CD4-positive, alpha-beta T cell (primary cell): Measurements from ENCODE around the gene TDRD1. TPM values are rescaled to one million over a fixed set of nuclear protein-coding genes. Genes with fewer than 3 reads are reported as not detected.

Experiments
- ATAC-seq: fragments of 200-7000 bp; cut with Tn5 transposase; one replicate; pipeline ENCODE4 v1.10.0; 2022; ENCODE audit warnings: mild to moderate bottlenecking; ENCODE audit not compliant: poor library complexity
- CTCF ChIA-PET: fragments of 350-600 bp; sonication (Branson Sonifier 250); formaldehyde crosslinking; loops from one replicate; lab custom pipeline; 2021; ENCODE audit warnings: antibody characterized with exemption, inconsistent platforms; lab: Charles Lee
- POLR2A ChIA-PET: fragments of 350-600 bp; sonication (Branson Sonifier 250); formaldehyde crosslinking; loops from one replicate; lab custom pipeline; 2021; ENCODE audit warnings: antibody characterized with exemption, inconsistent platforms; lab: Charles Lee
- DNase-seq, 14 experiments: peaks; one replicate each; pipeline ENCODE4 v3.0.0-alpha.2; 2013 to 2020; ENCODE audit warnings: mixed read lengths in 2 of 14
- H3K27ac ChIP-seq, 2 donors: one replicate each; pipeline versions ENCODE4 v1.5.1 to v1.7.0; 2013; ENCODE audit warnings: low read length in 2 of 2, low read depth in 1 of 2, mild to moderate bottlenecking in 1 of 2
- H3K27me3 ChIP-seq, 2 experiments: 1 replicate in 1 of 2; 2 replicates in 1 of 2; pipeline versions ENCODE4 v1.6.1 to v1.7.0; 2013; ENCODE audit warnings: low read length in 2 of 2, control low read depth in 1 of 2, mild to moderate bottlenecking in 1 of 2, moderate library complexity in 1 of 2; ENCODE audit not compliant: insufficient read depth in 2 of 2, control insufficient read depth in 1 of 2
- H3K36me3 ChIP-seq: one replicate; pipeline ENCODE4 v1.6.1; 2013; ENCODE audit warnings: low read length, control low read depth; ENCODE audit not compliant: insufficient read depth
- H3K4me1 ChIP-seq: one replicate; pipeline ENCODE4 v1.6.1; 2013; ENCODE audit warnings: low read length, control low read depth; ENCODE audit not compliant: insufficient read depth
- H3K4me3 ChIP-seq: one replicate; pipeline ENCODE4 v1.5.1; 2013; ENCODE audit warnings: mild to moderate bottlenecking, low read length, moderate library complexity
- H3K9me3 ChIP-seq, 2 experiments: 1 replicate in 1 of 2; 2 replicates in 1 of 2; pipeline versions ENCODE4 v1.6.1 to v1.7.0; 2013; ENCODE audit warnings: low read length in 2 of 2, mild to moderate bottlenecking in 2 of 2, control low read depth in 1 of 2, moderate library complexity in 1 of 2; ENCODE audit not compliant: control insufficient read depth in 1 of 2, insufficient read depth in 1 of 2
- H3K27ac Mint-ChIP-seq: one replicate; pipeline ENCODE4 v1.8.0; 2020; ENCODE audit warnings: mixed read lengths
- H3K27me3 Mint-ChIP-seq: one replicate; pipeline ENCODE4 v1.8.0; 2021; ENCODE audit warnings: mixed read lengths
- H3K36me3 Mint-ChIP-seq: one replicate; pipeline ENCODE4 v1.8.0; 2021; ENCODE audit warnings: low read depth, mixed read lengths
- H3K4me1 Mint-ChIP-seq: one replicate; pipeline ENCODE4 v1.8.0; 2021; ENCODE audit warnings: low read depth, mixed read lengths
- H3K4me3 Mint-ChIP-seq: one replicate; pipeline ENCODE4 v1.8.0; 2020; ENCODE audit warnings: mild to moderate bottlenecking, mixed read lengths
- H3K9me3 Mint-ChIP-seq: one replicate; pipeline ENCODE4 v1.8.0; 2020; ENCODE audit warnings: mixed read lengths
- CTCF ChIP-seq: fragments of 200-600 bp; IDR thresholded peaks from one replicate; pipeline ENCODE4 v1.8.0; 2022; ENCODE audit warnings: antibody characterized with exemption, mild to moderate bottlenecking
- intact Hi-C, 2 experiments: fragments of 100-400 bp; cut with DNase I in 1 of 2; cut with micrococcal nuclease in 1 of 2; formaldehyde crosslinking; loops; one replicate each; pipeline versions ENCODE4 v1.15.1 to v1.9.0; 2023 to 2025; cut with DNase I, micrococcal nuclease
- total RNA-seq, 174 experiments: library from RNA in 2 of 174; stranded (reverse) in 2 of 174; gene quantifications; one replicate each; pipeline ENCODE4 v1.2.3 and lab custom pipeline; 2021 to 2026

TDRD1 gene
- total RNA-seq, 2 experiments from 2014 or later, result not detected

GRCh38 chr10:114243661-114244060, 64.5 kb downstream of the TDRD1 start:
- intact Hi-C loops, result no loop called here
- H3K27ac Mint-ChIP-seq, result no peak overlapping the region
- no peaks in the 10 kb centered on the region for H3K36me3 ChIP-seq
- no peaks in the 10 kb centered on the region for H3K36me3 Mint-ChIP-seq
- H3K27ac ChIP-seq, result no peak overlapping the region
- H3K9me3 ChIP-seq, result no peaks in the 10 kb centered on the region
- no peak overlapping the region for H3K4me3 Mint-ChIP-seq
- H3K27me3 ChIP-seq, result peaks cover 38 to 55% of the 10 kb centered on the region in 2 experiments
- no peaks in the 10 kb centered on the region for H3K9me3 Mint-ChIP-seq
- peaks cover 57% of the 10 kb centered on the region for H3K27me3 Mint-ChIP-seq
- DNase-seq (no peak), ATAC-seq (no peak)
- CTCF ChIA-PET, result no interaction called here
- peaks cover 5% of the 10 kb centered on the region for H3K4me1 ChIP-seq
- no peak overlapping the region for H3K4me3 ChIP-seq
- no peaks in the 10 kb centered on the region for H3K4me1 Mint-ChIP-seq
- no peak for TF ChIP-seq CTCF
- POLR2A ChIA-PET, result no interaction called here

GRCh38 chr10:114244126-114244525, 65.0 kb downstream of the TDRD1 start:
- POLR2A ChIA-PET, result no interaction called here

GRCh38 chr10:114245121-114245791, 66.1 kb downstream of the TDRD1 start:
- no peaks in the 10 kb centered on the region for H3K9me3 ChIP-seq
- no peaks in the 10 kb centered on the region for H3K4me1 Mint-ChIP-seq
- H3K36me3 ChIP-seq, result no peaks in the 10 kb centered on the region
- no peaks in the 10 kb centered on the region for H3K9me3 Mint-ChIP-seq
- no peaks in the 10 kb centered on the region for H3K4me1 ChIP-seq
- no peaks in the 10 kb centered on the region for H3K36me3 Mint-ChIP-seq
- no peak for TF ChIP-seq CTCF
- ChIA-PET CTCF (no interaction called here), POLR2A (interaction anchor here (0.9 kb wide), 1 partner anchor 32 kb away, joined by 3 read pairs; no protein-coding TSS in a partner anchor)
- no peak overlapping the region for H3K27ac Mint-ChIP-seq
- H3K27me3 Mint-ChIP-seq, result peaks cover 53% of the 10 kb centered on the region
- DNase-seq (no peak), ATAC-seq (no peak)
- H3K4me3 ChIP-seq, result no peak overlapping the region
- intact Hi-C loops, result no loop called here
- H3K4me3 Mint-ChIP-seq, result no peak overlapping the region
- peaks cover 28 to 42% of the 10 kb centered on the region in 2 experiments for H3K27me3 ChIP-seq
- H3K27ac ChIP-seq, result no peak overlapping the region

More at GRCh38 chr10:114244126-114244525, 65.0 kb downstream of the TDRD1 start:
- peaks cover 35 to 50% of the 10 kb centered on the region in 2 experiments for H3K27me3 ChIP-seq
- no peak for ATAC-seq
- H3K27ac ChIP-seq, result no peak overlapping the region
- intact Hi-C loops, result no loop called here
- H3K4me3 Mint-ChIP-seq, result no peak overlapping the region
- no peak for DNase-seq
- CTCF ChIA-PET, result no interaction called here
- H3K27ac Mint-ChIP-seq, result no peak overlapping the region
- no peak for TF ChIP-seq CTCF
- no peaks in the 10 kb centered on the region for H3K9me3 Mint-ChIP-seq
- H3K9me3 ChIP-seq, result no peaks in the 10 kb centered on the region
- peaks cover 52% of the 10 kb centered on the region for H3K27me3 Mint-ChIP-seq
- peaks cover 2% of the 10 kb centered on the region for H3K4me1 ChIP-seq
- H3K36me3 ChIP-seq, result no peaks in the 10 kb centered on the region
- H3K36me3 Mint-ChIP-seq, result no peaks in the 10 kb centered on the region
- H3K4me1 Mint-ChIP-seq, result no peaks in the 10 kb centered on the region
- H3K4me3 ChIP-seq, result no peak overlapping the region
